B cell (primary cell): ENCODE data around the gene SMARCA4. TPM values are rescaled to one million over a fixed set of nuclear protein-coding genes. Genes with fewer than 3 reads are reported as not detected.

Experiments used
- ATAC-seq: fragments of 200-7000 bp; cut with Tn5 transposase; one replicate; pipeline ENCODE4 v1.10.0; 2021; ENCODE audit warnings: low read depth, mild to moderate bottlenecking, moderate number of reproducible peaks, moderate library complexity
- CTCF ChIA-PET: fragments of 350-600 bp; sonication (Branson Sonifier 250); formaldehyde crosslinking; loops from one replicate; lab custom pipeline; 2021; ENCODE audit warnings: antibody characterized with exemption, inconsistent platforms; lab: Charles Lee
- POLR2A ChIA-PET: fragments of 350-600 bp; sonication (Branson Sonifier 250); formaldehyde crosslinking; loops from one replicate; lab custom pipeline; 2021; ENCODE audit warnings: antibody characterized with exemption; lab: Charles Lee
- DNase-seq: peaks from one replicate; pipeline ENCODE4 v3.0.0; 2013
- H2AFZ ChIP-seq: 2 replicates; pipeline ENCODE4 v1.6.1; 2012; ENCODE audit warnings: mild to moderate bottlenecking, low read depth, low read length; ENCODE audit not compliant: insufficient read depth, poor library complexity, severe bottlenecking
- H3K27ac ChIP-seq, 2 donors: 1 replicate in 1 of 2; 2 replicates in 1 of 2; pipeline ENCODE4 v1.5.1; 2012 to 2013; ENCODE audit warnings: low read length in 2 of 2, mild to moderate bottlenecking in 2 of 2, moderate library complexity in 1 of 2
- H3K27me3 ChIP-seq, 4 experiments: fragments of 200-600 bp in 1 of 4; sonication (generic) in 1 of 4; replicated peaks in 1 of 4; 1 replicate in 2 of 4; 2 replicates in 2 of 4; pipeline versions ENCODE4 v1.6.1 to v1.7.0; 2013 to 2016; ENCODE audit warnings: low read length in 3 of 4, mild to moderate bottlenecking in 2 of 4, mixed read lengths in 1 of 4, moderate library complexity in 1 of 4; ENCODE audit not compliant: insufficient read depth in 4 of 4, control insufficient read depth in 3 of 4; ENCODE audit errors: control extremely low read depth in 1 of 4
- H3K36me3 ChIP-seq, 2 experiments: replicated peaks in 1 of 2; 1 replicate in 1 of 2; 2 replicates in 1 of 2; pipeline versions ENCODE4 v1.6.1 to v1.7.1; 2013; ENCODE audit warnings: low read length in 1 of 2; ENCODE audit not compliant: insufficient read depth in 2 of 2, control insufficient read depth in 1 of 2; ENCODE audit errors: control extremely low read depth in 1 of 2, extremely low read depth in 1 of 2
- H3K4me1 ChIP-seq, 2 donors: fragments of 200-600 bp in 1 of 2; sonication (generic) in 1 of 2; 1 replicate in 1 of 2; 2 replicates in 1 of 2; pipeline versions ENCODE4 v1.5.1 to v1.6.1; 2013 to 2017; ENCODE audit warnings: low read length in 2 of 2; ENCODE audit not compliant: control insufficient read depth in 2 of 2, insufficient read depth in 2 of 2
- H3K4me2 ChIP-seq: replicated peaks from 2 replicates; pipeline ENCODE3; 2012; ENCODE audit warnings: mild to moderate bottlenecking, low read depth, low read length; ENCODE audit not compliant: poor library complexity, severe bottlenecking
- H3K4me3 ChIP-seq, 5 experiments: fragments of 200-600 bp in 1 of 5; sonication (generic) in 1 of 5; 1 replicate in 3 of 5; 2 replicates in 2 of 5; pipeline versions ENCODE4 v1.5.1 to v1.7.0; 2011 to 2016; ENCODE audit warnings: low read length in 4 of 5, mild to moderate bottlenecking in 4 of 5, low read depth in 2 of 5, control low read depth in 1 of 5, moderate library complexity in 1 of 5; ENCODE audit not compliant: insufficient read depth in 1 of 5; ENCODE audit errors: control extremely low read depth in 1 of 5, extremely low read depth in 1 of 5
- H3K79me2 ChIP-seq: fragments of 200-600 bp; sonication (generic); one replicate; pipeline ENCODE4 v1.6.0; 2016; ENCODE audit warnings: low read length; ENCODE audit not compliant: control insufficient read depth, insufficient read depth
- H3K9ac ChIP-seq: fragments of 200-600 bp; sonication (generic); 2 replicates; pipeline ENCODE4 v1.6.1; 2017; ENCODE audit warnings: mild to moderate bottlenecking, low read length, moderate library complexity
- H3K9me3 ChIP-seq, 3 donors: one replicate each; pipeline versions ENCODE4 v1.6.1 to v1.7.1; 2013; ENCODE audit warnings: low read length in 2 of 3; ENCODE audit not compliant: control insufficient read depth in 2 of 3, insufficient read depth in 1 of 3; ENCODE audit errors: control extremely low read depth in 1 of 3
- H4K20me1 ChIP-seq: 2 replicates; pipeline ENCODE4 v1.6.0; 2012; ENCODE audit warnings: mild to moderate bottlenecking, low read length; ENCODE audit not compliant: insufficient read depth, control insufficient read depth, poor library complexity, severe bottlenecking
- H3K27ac Mint-ChIP-seq: one replicate; pipeline ENCODE4 v1.8.0; 2021; ENCODE audit warnings: mixed read lengths
- H3K27me3 Mint-ChIP-seq: one replicate; pipeline ENCODE4 v1.8.0; 2021; ENCODE audit warnings: mixed read lengths
- H3K4me1 Mint-ChIP-seq: one replicate; pipeline ENCODE4 v1.8.0; 2021; ENCODE audit warnings: mixed read lengths
- H3K4me3 Mint-ChIP-seq: one replicate; pipeline ENCODE4 v1.8.0; 2021; ENCODE audit warnings: mixed read lengths
- H3K9me3 Mint-ChIP-seq: one replicate; pipeline ENCODE4 v1.8.0; 2022; ENCODE audit warnings: mixed read lengths; ENCODE audit not compliant: insufficient read depth
- EZH2 ChIP-seq: IDR thresholded peaks from 2 replicates; pipeline ENCODE4 v1.6.1; 2012; ENCODE audit warnings: borderline replicate concordance, low read depth, mild to moderate bottlenecking, moderate library complexity, low read length; ENCODE audit not compliant: insufficient read depth, poor library complexity, severe bottlenecking
- WGBS: methylation state at CpG from one replicate; pipeline ENCODE4 v1.1.5; 2013; ENCODE audit warnings: missing lambda C conversion rate; ENCODE audit not compliant: insufficient coverage; 5-methylcytosine and 5-hydroxymethylcytosine counted together
- intact Hi-C: fragments of 100-400 bp; cut with micrococcal nuclease; formaldehyde crosslinking; loops from one replicate; pipeline ENCODE4 v1.10.0; 2022
- polyA plus RNA-seq: library from polyadenylated mRNA; depleted of rRNA; stranded (reverse); fragments of >200 nt; gene quantifications from 2 replicates; pipeline ENCODE4 v1.2.3, GENCODE V29; 2012
- total RNA-seq, 2 donors: library from RNA; stranded (reverse); fragments of 120-200 nt in 1 of 2; gene quantifications; 1 replicate in 1 of 2; 2 replicates in 1 of 2; pipeline versions ENCODE4 v1.2.3 to v1.2.4, GENCODE V29; 2013 to 2022
- TF ChIP-seq, protein P1 (sequence below): fragments of 200-600 bp; IDR thresholded peaks from one replicate; pipeline ENCODE4 v1.8.0; 2022; ENCODE audit warnings: antibody characterized with exemption, mild to moderate bottlenecking

The SMARCA4 gene
- total and polyA plus RNA-seq, 2 donors (not counting 1 experiment from before 2014, with no cell fraction given): 49.7 to 82.3 TPM

DNA sequence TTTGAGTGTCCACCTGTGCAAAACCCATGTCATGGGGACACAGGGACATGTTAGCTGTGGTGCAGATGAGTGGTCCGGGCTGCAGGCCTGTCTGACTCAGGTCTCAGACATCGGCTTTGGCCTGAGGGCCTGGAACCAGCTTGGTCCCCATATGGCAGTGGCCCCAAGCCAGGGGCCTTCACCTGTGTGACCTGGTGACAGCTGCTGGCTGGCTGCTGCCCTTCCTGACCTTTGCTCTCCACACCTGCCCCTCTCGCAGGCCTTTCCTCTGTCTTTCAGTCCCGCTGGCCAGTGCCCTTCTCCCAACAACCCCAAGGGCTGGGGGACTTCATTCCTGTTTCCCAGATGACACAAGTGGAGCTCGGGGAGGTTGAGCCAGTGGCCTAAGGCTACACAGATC lies 105.5 kb downstream of the SMARCA4 start:
- Histone ChIP-seq H2AFZ (no peak overlapping the region), H3K4me3 (no peak overlapping the region), H3K4me2 (no peak overlapping the region), H3K36me3 (peaks cover 0 to 9% of the 10 kb centered on the region in 2 experiments), H3K27me3 (peaks cover 0 to 6% (median 0%) of the 10 kb centered on the region in 4 experiments), H4K20me1 (no peaks in the 10 kb centered on the region), H3K79me2 (no peaks in the 10 kb centered on the region), H3K4me1 (no peaks in the 10 kb centered on the region), H3K9me3 (peaks cover 0 to 14% (median 0%) of the 10 kb centered on the region in 3 donors), H3K27ac (no peak overlapping the region), H3K9ac (no peak overlapping the region)
- H3K27me3 Mint-ChIP-seq: no peaks in the 10 kb centered on the region
- POLR2A ChIA-PET: interaction anchor here (0.6 kb wide), 1 partner anchor 19 kb away, joined by 4 read pairs; no protein-coding TSS in a partner anchor
- H3K27ac Mint-ChIP-seq: no peak overlapping the region
- no peak overlapping the region for H3K4me3 Mint-ChIP-seq
- DNase-seq: no peak
- intact Hi-C loops: no loop called here
- no peak for ATAC-seq
- CTCF ChIA-PET: interaction anchor here (1.0 kb wide), 1 partner anchor 60 kb away, joined by 5 read pairs; no protein-coding TSS in a partner anchor
- H3K4me1 Mint-ChIP-seq: no peaks in the 10 kb centered on the region
- no peak for TF ChIP-seq EZH2
- TF ChIP-seq, protein P1, sequence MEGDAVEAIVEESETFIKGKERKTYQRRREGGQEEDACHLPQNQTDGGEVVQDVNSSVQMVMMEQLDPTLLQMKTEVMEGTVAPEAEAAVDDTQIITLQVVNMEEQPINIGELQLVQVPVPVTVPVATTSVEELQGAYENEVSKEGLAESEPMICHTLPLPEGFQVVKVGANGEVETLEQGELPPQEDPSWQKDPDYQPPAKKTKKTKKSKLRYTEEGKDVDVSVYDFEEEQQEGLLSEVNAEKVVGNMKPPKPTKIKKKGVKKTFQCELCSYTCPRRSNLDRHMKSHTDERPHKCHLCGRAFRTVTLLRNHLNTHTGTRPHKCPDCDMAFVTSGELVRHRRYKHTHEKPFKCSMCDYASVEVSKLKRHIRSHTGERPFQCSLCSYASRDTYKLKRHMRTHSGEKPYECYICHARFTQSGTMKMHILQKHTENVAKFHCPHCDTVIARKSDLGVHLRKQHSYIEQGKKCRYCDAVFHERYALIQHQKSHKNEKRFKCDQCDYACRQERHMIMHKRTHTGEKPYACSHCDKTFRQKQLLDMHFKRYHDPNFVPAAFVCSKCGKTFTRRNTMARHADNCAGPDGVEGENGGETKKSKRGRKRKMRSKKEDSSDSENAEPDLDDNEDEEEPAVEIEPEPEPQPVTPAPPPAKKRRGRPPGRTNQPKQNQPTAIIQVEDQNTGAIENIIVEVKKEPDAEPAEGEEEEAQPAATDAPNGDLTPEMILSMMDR: no peak
- H3K9me3 Mint-ChIP-seq: no peaks in the 10 kb centered on the region
- 91% methylated on average over 4 of the region's 5 CpGs for WGBS

GRCh38 chr19:11067356-11068113 lies 106.7 kb downstream of the SMARCA4 start:
- DNase-seq (no peak), ATAC-seq (no peak)
- H3K4me1 Mint-ChIP-seq: no peaks in the 10 kb centered on the region
- no peak overlapping the region for H3K27ac Mint-ChIP-seq
- ChIA-PET POLR2A (interaction anchor here (0.6 kb wide), 1 partner anchor 37 kb away, joined by 4 read pairs; no protein-coding TSS in a partner anchor), CTCF (interaction anchor here (1.0 to 1.2 kb wide), 2 partner anchors 59 to 126 kb away, joined by 3 read pairs; no protein-coding TSS in a partner anchor)
- intact Hi-C loops: no loop called here
- TF ChIP-seq EZH2: no peak
- TF ChIP-seq, protein P1: no peak
- Histone ChIP-seq H2AFZ (no peak overlapping the region), H3K27me3 (peaks cover 0 to 6% (median 0%) of the 10 kb centered on the region in 4 experiments), H3K9me3 (peaks cover 0 to 15% (median 0%) of the 10 kb centered on the region in 3 donors), H3K4me3 (no peak overlapping the region), H3K27ac (no peak overlapping the region), H3K79me2 (no peaks in the 10 kb centered on the region), H4K20me1 (no peaks in the 10 kb centered on the region), H3K4me2 (no peak overlapping the region), H3K4me1 (no peaks in the 10 kb centered on the region), H3K9ac (no peak overlapping the region), H3K36me3 (peaks cover 0 to 2% of the 10 kb centered on the region in 2 experiments)
- no peaks in the 10 kb centered on the region for H3K9me3 Mint-ChIP-seq
- no peaks in the 10 kb centered on the region for H3K27me3 Mint-ChIP-seq
- no peak overlapping the region for H3K4me3 Mint-ChIP-seq
- 94% methylated on average over 7 of the region's 8 CpGs for WGBS
